ENCODE data around the gene LTB. TPM values are rescaled to one million over a fixed set of nuclear protein-coding genes. Genes with fewer than 3 reads are reported as not detected.

Gene LTB
- total and polyA plus RNA-seq, 2 donors, result 1.4 to 2.1 TPM

DNA sequence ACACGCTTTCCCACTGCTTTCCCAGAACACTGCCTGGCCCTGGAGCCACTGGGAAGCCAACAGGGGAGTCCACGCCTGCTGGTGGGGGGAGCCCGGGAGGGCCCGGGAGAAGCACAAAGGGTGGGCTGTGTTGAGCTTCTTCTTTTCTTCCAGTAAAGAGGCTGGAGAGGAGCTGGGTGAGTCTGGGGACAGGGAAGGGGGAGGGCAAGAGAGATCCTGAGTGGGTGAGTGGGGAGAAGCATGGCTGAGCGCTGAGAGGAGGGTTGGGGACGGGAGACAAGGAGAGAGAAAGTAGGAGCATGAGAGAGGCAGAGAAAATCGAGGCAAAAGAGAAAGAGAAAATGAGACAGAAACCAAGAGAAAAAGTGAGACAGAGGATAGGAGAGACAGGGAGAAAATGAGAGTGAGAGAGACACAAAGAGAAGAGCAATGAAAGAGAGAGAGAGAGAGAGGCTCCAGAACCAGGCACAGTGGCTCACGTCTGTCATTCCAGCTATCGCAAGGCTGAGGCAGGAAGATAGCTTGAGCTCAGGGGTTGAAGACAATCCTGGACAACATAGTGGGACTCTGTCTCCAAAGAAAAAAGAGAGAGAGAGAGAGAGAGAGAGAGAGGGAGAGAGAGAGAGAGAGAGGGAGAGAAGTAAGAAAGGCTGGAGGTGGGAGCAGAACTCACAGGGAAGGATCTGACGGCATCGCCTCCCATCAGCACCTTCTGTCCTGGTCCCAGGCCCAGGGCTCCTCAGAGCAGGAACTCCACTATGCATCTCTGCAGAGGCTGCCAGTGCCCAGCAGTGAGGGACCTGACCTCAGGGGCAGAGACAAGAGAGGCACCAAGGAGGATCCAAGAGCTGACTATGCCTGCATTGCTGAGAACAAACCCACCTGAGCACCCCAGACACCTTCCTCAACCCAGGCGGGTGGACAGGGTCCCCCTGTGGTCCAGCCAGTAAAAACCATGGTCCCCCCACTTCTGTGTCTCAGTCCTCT, 5.9 kb upstream of the LTB start:
- no peak overlapping the region for H3K27ac ChIP-seq (ENCODE audit: low read depth)
- no peak for DNase-seq (ENCODE audit: extremely low spot score)
- WGBS, result 57% methylated on average over 12 of the region's 12 CpGs
- H3K4me3 ChIP-seq (ENCODE audit: low read depth, low read length), result no peak overlapping the region
- H3K4me1 ChIP-seq (ENCODE audit: insufficient read depth), result no peaks in the 10 kb centered on the region
- no peaks in the 10 kb centered on the region for H3K36me3 ChIP-seq (ENCODE audit: insufficient read depth)

DNA sequence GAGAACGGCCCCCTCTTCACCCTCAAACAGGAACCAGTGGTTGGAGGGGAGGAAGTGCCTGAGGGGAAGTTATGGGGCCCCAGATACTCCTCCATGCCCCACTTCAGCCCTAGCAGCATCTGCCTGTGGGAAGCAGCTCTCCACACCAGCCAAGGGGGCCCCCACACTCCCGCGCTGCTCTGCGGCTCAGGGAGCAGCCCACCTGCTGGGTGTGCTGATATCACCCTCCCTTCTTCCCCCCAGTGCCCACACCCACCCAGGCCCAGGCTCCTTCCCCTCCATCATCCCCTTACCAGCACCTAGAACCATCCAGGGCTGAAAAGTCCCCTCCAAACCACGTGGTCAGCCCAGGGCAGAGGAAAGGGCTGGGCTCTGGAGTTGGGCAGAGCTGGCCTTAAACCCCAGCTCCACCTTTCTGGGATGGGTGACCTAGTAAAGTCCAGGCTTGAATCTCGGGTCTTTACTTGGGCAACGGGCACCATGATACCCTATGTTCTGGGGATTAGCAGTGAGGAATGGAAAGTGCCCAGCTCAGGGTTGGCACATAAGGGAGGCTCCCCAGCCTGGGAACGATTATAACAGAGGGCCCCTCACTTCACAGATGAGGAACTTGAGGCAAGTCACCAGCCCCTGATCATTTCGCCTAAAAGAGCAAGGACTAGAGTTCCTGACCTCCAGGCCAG, 4.5 kb upstream of the LTB start:
- WGBS, result 59% methylated on average over 9 of the region's 9 CpGs
- Histone ChIP-seq H3K27ac (ENCODE audit: low read depth) (no peak overlapping the region), H3K4me3 (ENCODE audit: low read depth, low read length) (no peak overlapping the region), H3K4me1 (ENCODE audit: insufficient read depth) (no peaks in the 10 kb centered on the region), H3K36me3 (ENCODE audit: insufficient read depth) (no peaks in the 10 kb centered on the region)
- no peak for DNase-seq (ENCODE audit: extremely low spot score)

DNA sequence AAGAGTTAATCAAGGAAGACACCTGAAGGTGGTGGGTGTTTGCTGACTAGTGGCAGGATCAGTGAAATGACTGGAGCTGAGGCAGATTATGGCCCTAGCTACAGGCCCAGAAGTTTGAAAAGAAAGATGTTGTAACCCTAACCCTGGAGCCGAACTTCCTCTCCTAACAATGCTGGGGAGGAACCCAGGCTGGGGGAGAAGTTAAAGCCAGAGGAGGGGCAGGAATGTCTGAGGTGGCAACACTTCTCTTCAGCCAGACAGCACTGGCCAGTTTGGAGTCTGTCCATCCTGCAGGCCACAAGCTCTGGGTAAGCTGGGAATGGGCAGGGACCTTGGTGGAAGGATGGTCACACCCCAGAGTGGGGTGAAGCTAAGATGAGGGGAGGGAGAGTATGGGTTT, 3.8 kb upstream of the LTB start, which contains the start of gene LST1:
LST1 (plus strand) TSS at position 270 of the 400 bp plus-strand sequence. CDS start 1,023 bp downstream, outside the sequence.
- H3K36me3 ChIP-seq (ENCODE audit: insufficient read depth), result no peaks in the 10 kb centered on the region
- H3K4me3 ChIP-seq (ENCODE audit: low read depth, low read length), result no peak within 1 kb of the TSS
- DNase-seq (ENCODE audit: extremely low spot score), result no peak
- no peaks in the 10 kb centered on the region for H3K4me1 ChIP-seq (ENCODE audit: insufficient read depth)
- no peak within 1 kb of the TSS for H3K27ac ChIP-seq (ENCODE audit: low read depth)
- 60% methylated on average over 1 of the region's 1 CpG for WGBS

DNA sequence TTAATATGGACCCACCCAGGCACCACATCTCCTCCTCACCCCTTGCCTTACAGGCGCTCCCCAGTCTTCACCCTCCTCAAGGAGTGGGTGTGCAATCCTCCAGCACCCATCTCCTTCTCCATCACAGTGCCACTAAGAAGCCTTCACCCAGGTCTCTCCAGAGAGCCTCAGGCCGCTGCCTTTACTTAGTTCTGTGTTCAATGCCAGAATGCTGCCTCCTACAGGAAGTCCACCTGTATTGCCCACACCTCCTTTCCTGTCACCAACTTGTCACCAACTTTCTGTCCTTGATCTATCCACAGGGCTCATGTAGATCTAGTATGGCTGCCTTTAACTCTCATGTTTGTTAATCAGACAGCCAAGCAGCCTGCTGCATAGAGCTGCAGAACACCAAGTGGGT, 3.3 kb upstream of the LTB start:
- 68% methylated on average over 2 of the region's 2 CpGs for WGBS
- no peak overlapping the region for H3K27ac ChIP-seq (ENCODE audit: low read depth)

DNA sequence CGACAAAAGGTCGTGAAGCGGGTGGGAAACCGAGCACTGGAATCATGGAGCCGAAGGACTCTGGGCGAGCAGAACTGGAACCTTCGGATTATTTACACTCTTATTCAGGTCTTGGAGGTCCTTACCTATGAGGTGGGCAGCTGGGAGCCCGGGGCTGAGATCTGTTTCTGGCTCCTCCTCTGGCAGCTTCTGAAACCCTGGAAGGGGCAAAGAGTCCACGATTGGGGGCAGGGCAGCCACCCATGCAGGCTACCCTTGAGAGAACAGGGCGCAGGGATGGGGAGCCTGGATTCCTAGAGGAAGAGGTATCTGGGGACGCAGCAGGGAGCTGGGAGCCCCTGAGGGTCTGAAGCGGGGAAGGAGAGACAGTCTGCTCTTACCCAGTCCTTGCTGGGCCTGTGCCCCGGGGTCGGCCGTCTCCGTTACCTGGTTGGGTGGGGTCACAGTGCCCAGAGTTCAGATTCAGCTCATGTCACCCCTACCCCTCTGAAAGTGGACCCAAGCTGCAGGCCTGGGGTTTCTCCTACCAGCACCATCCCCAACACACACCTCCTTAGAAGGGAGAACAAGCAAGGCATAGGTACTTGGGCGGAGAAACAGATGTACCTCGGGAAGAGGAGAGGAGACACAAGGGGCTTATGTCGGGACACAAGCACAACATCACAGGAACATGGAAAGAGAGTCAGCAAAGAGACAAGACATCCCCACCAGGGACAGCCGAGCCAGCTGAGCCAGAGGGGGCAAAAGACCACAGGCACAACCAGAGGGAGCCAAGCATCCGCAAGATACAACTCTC, 592 bp downstream of the LTB start:
- H3K4me3 ChIP-seq (ENCODE audit: low read depth, low read length), result peak overlapping the region; percentile 72
- no peaks in the 10 kb centered on the region for H3K36me3 ChIP-seq (ENCODE audit: insufficient read depth)
- WGBS, result 23% methylated on average over 21 of the region's 21 CpGs
- no peak for DNase-seq (ENCODE audit: extremely low spot score)
- H3K27ac ChIP-seq (ENCODE audit: low read depth), result peak overlapping the region; percentile 77
- no peaks in the 10 kb centered on the region for H3K4me1 ChIP-seq (ENCODE audit: insufficient read depth)

More for the DNA sequence above, 3.3 kb upstream of the LTB start:
- no peaks in the 10 kb centered on the region for H3K4me1 ChIP-seq (ENCODE audit: insufficient read depth)
- H3K4me3 ChIP-seq (ENCODE audit: low read depth, low read length), result no peak overlapping the region
- no peaks in the 10 kb centered on the region for H3K36me3 ChIP-seq (ENCODE audit: insufficient read depth)
- no peak for DNase-seq (ENCODE audit: extremely low spot score)

DNA sequence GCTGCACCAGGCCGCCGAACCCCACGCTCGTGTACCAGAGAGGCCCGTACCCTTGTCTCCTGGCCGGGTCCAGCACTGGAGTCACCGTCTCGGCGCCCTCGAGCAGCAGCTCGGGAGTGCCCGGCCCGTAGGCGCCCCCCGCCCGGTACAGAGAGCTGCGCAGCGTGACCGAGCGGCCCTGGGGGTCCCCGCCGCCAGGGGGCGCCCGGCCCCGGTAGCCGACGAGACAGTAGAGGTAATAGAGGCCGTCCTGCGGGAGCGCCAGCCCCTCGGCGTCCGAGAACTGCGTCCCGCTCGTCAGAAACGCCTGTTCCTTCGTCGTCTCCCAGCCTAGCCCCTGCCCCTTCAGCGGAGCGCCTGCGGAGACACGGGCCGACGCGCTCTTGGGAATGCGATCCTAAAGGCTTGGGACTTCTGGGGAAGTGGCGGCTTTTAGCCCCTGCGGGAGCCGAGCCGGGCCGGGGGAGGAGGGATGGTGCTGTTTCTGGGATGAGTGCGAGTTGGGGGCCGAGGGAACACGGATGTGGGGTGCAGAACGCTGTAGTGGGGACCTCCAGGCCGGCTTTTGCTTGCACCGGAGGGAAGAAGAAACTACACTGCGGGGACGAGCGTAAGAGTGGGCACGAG, 1.3 kb downstream of the LTB start:
- DNase-seq (ENCODE audit: extremely low spot score), result no peak
- H3K36me3 ChIP-seq (ENCODE audit: insufficient read depth), result no peaks in the 10 kb centered on the region
- WGBS, result under 1% methylated on average over 62 of the region's 62 CpGs

DNA sequence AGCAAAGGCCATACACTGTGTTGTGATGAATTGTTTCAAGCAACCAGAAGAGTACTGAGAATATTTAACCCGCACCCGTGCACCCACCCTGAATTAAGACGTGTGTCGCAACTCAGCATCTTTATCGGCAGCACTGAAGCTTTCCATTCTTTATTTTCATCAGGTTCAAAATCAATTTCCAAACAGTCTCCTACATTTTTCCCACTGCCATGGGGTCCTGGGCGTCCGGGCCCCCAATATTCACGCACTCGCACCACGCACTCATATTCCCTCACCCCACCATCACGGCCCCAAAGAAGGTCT, 1.8 kb downstream of the LTB start:
- Histone ChIP-seq H3K27ac (ENCODE audit: low read depth) (no peak overlapping the region), H3K4me3 (ENCODE audit: low read depth, low read length) (peak overlapping the region; percentile 72), H3K36me3 (ENCODE audit: insufficient read depth) (no peaks in the 10 kb centered on the region), H3K4me1 (ENCODE audit: insufficient read depth) (no peaks in the 10 kb centered on the region)
- no peak for DNase-seq (ENCODE audit: extremely low spot score)
- 37% methylated on average over 11 of the region's 11 CpGs for WGBS

More for the DNA sequence above, 1.3 kb downstream of the LTB start:
- Histone ChIP-seq H3K4me3 (ENCODE audit: low read depth, low read length) (peak overlapping the region; percentile 72), H3K27ac (ENCODE audit: low read depth) (peak overlapping the region; percentile 77), H3K4me1 (ENCODE audit: insufficient read depth) (no peaks in the 10 kb centered on the region)

DNA sequence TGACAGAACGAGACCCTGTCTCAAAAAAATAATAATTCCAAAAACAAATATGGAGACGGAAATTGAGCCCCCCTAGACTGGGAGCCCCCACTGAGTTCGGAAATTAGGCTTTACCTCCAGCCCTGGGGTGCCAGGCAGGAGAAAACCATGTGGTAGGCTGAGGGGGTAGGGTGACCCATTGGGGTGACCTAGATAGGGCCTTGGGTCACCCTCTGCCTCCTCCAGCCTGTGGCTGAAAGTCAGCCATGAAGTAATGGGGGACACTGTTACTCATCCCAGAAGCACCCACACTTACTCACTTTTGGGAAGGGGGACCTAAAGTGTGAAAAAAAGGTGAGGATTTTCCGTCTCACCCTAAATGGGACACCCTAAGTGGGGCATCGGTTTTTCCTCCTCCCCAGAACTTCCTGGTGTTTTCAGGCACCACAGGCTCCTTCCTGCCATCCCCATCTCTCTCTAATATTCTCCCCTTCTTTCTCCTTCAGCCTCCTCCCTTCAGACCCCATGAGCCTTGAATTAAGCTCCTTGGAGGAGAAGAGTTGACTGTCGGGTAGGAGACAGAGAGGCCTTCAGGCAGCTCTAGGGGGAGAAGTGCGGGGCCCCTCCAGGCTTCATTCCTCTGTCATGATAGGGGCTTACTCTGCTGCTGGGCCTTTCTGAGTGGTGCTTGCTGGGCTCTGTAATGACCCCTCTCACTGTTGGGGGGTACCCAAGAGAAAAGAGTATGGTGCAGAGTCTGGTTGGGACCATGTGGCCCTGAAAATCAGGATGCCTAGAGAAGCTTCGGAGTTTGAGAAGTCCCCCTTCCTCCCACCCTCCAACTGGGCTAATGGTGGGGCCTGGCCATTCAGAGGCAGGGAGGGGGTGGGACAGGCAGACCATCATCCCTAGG, 2.4 kb downstream of the LTB start:
- no peaks in the 10 kb centered on the region for H3K36me3 ChIP-seq (ENCODE audit: insufficient read depth)
- no peak overlapping the region for H3K27ac ChIP-seq (ENCODE audit: low read depth)
- WGBS, result 88% methylated on average over 8 of the region's 8 CpGs
- H3K4me1 ChIP-seq (ENCODE audit: insufficient read depth), result no peaks in the 10 kb centered on the region
- no peak overlapping the region for H3K4me3 ChIP-seq (ENCODE audit: low read depth, low read length)
- no peak for DNase-seq (ENCODE audit: extremely low spot score)

DNA sequence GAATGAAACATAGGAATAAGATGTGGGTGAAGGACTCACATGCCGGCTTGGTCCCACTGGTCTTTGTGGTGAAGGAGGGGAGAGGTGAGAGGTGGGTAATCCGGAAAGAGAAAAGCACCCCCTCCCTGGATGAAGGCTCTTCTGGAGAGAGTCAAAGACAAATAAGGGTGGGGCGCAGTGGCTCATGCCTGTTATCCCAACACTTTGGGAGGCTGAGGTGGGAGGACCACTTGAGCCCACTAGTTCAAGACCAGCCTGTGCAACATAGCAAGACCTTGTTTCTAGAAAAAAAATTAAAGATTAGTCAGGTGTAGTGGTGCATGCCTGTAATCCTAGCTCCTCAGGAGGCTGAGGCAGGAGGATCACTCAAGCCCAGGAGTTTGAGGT, 3.1 kb downstream of the LTB start:
- Histone ChIP-seq H3K36me3 (ENCODE audit: insufficient read depth) (no peaks in the 10 kb centered on the region), H3K4me1 (ENCODE audit: insufficient read depth) (no peaks in the 10 kb centered on the region), H3K4me3 (ENCODE audit: low read depth, low read length) (no peak overlapping the region), H3K27ac (ENCODE audit: low read depth) (no peak overlapping the region)
- no peak for DNase-seq (ENCODE audit: extremely low spot score)
- WGBS, result 90% methylated on average over 3 of the region's 3 CpGs

DNA sequence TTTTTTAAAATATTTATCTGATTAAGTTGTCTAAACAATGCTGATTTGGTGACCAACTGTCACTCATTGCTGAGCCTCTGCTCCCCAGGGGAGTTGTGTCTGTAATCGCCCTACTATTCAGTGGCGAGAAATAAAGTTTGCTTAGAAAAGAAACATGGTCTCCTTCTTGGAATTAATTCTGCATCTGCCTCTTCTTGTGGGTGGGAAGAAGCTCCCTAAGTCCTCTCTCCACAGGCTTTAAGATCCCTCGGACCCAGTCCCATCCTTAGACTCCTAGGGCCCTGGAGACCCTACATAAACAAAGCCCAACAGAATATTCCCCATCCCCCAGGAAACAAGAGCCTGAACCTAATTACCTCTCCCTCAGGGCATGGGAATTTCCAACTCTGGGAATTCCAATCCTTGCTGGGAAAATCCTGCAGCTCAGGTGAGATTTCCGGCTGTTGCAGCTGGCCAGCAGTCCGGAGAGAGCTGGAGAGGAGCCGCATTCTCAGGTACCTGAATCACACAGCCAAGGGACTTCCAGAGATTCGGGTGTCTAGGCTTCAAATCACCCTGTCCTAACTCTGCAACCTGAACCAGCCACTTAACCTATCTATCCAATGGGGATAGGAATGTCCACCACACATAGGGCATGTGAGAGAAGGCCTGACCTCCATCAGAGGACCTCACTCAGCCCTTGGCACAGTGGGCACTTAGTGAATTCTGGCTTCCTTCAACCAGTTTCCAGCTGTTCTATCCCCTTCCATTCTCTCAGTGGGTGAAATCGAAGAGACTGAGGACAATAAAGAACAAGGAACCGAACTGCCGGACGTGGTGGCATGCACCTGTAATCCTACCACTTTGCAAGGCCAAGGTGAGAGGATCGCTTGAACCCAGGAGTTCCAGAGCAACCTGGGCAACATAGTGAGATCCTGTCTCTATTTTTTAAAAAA, 3.8 kb downstream of the LTB start:
- Histone ChIP-seq H3K4me3 (ENCODE audit: low read depth, low read length) (no peak overlapping the region), H3K36me3 (ENCODE audit: insufficient read depth) (no peaks in the 10 kb centered on the region), H3K4me1 (ENCODE audit: insufficient read depth) (no peaks in the 10 kb centered on the region), H3K27ac (ENCODE audit: low read depth) (no peak overlapping the region)
- DNase-seq (ENCODE audit: extremely low spot score), result no peak
- 81% methylated on average over 12 of the region's 12 CpGs for WGBS

DNA sequence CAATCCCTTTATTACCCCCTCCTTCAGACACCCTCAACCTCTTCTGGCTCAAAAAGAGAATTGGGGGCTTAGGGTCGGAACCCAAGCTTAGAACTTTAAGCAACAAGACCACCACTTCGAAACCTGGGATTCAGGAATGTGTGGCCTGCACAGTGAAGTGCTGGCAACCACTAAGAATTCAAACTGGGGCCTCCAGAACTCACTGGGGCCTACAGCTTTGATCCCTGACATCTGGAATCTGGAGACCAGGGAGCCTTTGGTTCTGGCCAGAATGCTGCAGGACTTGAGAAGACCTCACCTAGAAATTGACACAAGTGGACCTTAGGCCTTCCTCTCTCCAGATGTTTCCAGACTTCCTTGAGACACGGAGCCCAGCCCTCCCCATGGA, 4.7 kb downstream of the LTB start:
- Histone ChIP-seq H3K4me1 (ENCODE audit: insufficient read depth) (no peaks in the 10 kb centered on the region), H3K27ac (ENCODE audit: low read depth) (no peak overlapping the region), H3K4me3 (ENCODE audit: low read depth, low read length) (no peak overlapping the region), H3K36me3 (ENCODE audit: insufficient read depth) (no peaks in the 10 kb centered on the region)
- 80% methylated on average over 3 of the region's 3 CpGs for WGBS
- no peak for DNase-seq (ENCODE audit: extremely low spot score)

Data from urinary bladder (tissue), 4 donors.